ENCODE data around the gene NUBPL.
A peak's percentile ranks its signal among the peaks of the same experiment; 100 is the strongest.

The NUBPL gene, protein sequence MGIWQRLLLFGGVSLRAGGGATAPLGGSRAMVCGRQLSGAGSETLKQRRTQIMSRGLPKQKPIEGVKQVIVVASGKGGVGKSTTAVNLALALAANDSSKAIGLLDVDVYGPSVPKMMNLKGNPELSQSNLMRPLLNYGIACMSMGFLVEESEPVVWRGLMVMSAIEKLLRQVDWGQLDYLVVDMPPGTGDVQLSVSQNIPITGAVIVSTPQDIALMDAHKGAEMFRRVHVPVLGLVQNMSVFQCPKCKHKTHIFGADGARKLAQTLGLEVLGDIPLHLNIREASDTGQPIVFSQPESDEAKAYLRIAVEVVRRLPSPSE

DNA sequence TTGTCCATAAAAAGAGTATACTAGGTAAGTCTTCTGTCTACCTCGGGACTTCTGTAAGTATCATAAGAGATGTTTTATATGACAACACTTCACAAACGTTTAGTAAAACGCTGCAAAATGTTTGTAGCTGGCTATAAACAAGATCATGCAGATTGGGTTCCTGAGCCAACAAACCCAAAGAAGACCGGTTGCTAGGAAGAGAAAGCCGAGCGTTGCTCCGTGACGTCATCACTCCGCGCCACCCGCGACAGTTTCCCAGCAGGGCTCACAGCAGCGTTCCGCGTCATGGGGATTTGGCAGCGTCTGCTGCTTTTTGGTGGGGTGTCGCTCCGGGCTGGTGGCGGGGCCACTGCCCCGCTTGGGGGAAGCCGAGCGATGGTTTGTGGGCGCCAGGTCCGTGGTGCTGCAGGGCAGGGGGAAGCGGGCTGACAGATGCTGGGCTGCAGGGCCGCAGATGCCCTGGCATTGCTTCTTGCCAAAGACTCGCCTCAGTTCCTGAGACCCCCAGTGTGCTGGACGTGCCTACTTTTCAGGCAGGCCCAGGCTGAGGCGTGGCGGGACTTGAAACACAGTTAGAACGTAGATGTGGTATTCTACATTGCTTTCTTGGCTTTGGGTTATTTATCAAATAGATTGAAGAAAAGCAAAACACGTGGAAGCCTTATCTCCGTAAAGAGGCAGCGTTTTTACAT, at the start of gene NUBPL:
TSS of gene NUBPL (plus strand) at position 250 of the 692 bp plus-strand sequence. CDS start at position 286, 36 bp downstream.
- DNase-seq, result peak; percentile 97

- DNase-seq, result no peak
Observed at GRCh38 chr14:31527087-31527486, 34.1 kb upstream of the NUBPL start.

GRCh38 chr14:31527546-31527945, 33.7 kb upstream of the NUBPL start:
- no peak for DNase-seq

DNA sequence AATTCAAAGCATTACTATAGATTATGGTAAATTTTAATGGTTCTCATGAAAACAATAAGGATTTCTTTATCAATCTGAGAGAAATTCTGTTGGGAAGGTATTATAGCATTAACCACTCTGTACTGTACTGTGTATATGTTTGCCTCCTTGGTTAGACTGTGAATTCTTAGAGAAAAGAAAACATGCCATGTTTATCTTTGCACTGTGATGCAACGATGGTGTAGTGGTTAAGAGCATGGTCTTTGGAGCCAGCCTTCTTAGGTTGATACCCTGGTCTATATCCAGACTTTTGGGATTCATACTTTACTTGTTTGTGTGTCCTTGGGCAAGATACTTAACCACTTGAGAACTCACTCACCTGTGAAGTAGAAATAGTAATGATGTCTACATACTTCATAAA, 32.2 kb upstream of the NUBPL start:
- DNase-seq, result no peak

DNA sequence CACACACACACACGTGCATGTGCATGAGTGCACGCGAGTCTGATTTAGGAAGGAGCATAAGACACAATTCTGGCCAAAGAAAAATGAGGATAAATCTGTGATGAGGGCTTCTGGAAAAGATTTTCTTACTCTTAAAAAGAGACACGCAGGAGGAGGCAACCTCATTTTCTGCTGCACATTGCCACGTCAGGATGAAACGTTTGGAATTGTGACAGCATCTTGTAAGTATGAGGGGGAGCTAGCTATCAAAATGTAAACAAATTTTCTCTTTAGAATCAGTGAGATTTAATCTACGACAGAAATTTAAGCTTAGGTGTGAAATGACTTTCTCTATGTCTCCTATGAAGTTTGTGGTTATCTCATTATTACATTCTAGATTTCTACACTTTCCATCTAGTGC, 31.1 kb upstream of the NUBPL start:
- no peak for DNase-seq

DNA sequence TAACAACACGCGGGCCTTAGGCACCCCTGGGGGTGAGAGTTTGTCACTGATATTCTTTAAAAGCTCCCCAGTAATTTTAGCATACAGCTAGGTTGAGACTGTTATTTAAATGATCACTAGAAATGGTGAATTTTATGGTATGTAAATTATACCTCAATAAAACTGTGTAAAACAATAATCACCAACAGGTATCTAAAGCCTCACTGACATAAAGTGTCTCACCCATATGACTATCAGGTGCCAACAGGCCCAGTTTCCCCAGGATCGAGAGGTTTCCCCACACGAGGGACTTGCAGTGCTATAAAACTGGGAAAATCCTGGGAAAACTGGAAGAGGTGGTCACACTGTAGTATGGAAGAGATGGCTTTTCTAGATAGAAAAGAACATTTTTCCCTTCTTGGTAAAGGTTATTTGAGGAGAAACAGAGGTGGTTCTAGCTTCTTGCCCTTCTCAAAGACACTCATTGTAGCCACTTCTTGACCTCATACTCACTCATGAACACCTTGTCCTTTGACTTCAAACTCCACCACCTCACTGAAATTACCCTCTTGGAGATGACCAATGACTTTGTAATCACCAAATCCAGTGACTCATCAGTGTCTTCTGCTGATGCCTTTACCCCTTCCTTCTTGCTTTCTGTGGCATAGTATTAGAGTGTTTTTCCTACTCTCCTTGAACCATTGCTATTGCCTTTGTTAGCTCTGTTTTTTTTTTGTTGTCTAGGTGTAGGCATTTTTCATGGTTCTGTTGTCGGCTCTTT, 24.8 kb upstream of the NUBPL start:
- DNase-seq, result no peak

DNA sequence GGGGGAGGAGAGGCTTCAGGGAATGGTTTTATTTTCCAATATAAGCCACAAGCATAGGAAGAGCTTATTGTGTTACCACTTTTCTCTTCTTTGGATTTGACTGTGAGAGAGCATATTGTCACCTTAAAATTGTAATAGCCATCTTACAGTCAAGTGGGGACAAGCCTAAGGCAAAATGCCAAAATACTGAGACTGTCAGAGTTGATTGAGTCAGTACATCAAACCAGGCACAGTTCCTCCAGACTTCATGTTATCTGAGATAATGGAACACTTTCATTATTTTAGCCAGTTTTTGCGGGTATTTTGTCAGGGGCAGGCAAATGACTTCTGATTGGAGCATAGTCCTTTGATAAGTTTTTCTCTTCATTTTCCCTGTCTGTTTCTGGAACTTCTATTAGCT, 19.5 kb upstream of the NUBPL start:
- DNase-seq, result no peak

GRCh38 chr14:31543969-31544799, 17.0 kb upstream of the NUBPL start:
- no peak for DNase-seq

GRCh38 chr14:31544816-31545215, 16.4 kb upstream of the NUBPL start:
- no peak for DNase-seq

DNA sequence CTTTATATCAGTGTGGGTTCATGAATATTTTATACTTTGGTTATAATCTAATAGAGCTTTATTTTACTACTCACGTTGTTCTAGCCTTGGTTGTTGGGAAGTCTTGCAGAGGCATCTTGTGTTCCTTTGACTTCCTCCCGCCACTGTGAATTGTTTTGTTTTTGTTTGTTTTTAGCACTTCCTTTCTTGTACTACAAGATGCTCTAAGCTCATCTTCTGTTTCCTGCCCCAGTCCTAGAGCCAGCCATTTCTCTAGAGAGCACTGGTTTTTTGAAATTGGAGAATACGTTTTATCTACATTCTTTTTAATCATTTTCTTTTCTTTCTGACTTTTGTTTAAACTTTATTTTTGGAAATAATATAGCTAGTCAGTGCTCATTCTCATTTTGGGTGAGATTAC, 15.9 kb upstream of the NUBPL start:
- no peak for DNase-seq

GRCh38 chr14:31549817-31550216, 11.4 kb upstream of the NUBPL start:
- DNase-seq, result no peak

DNA sequence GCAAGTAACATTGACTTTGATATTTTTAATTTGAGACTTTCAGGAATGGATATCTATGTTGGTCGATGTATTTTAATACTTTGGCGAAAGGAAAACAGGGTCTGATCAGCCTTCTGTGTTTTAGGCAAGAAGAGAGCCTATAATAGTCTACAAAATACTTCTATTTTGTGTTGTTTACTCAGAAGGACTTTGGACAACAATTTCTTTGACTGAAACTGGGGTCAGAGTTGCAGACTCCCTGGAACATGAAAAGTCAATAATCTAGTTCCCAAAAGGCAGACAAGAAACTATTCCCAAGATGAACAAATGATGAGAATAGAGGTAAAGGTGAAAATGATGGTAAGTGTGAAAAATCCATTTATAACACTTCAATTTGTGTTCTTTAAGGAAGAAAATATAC, 10.6 kb upstream of the NUBPL start:
- no peak for DNase-seq

DNA sequence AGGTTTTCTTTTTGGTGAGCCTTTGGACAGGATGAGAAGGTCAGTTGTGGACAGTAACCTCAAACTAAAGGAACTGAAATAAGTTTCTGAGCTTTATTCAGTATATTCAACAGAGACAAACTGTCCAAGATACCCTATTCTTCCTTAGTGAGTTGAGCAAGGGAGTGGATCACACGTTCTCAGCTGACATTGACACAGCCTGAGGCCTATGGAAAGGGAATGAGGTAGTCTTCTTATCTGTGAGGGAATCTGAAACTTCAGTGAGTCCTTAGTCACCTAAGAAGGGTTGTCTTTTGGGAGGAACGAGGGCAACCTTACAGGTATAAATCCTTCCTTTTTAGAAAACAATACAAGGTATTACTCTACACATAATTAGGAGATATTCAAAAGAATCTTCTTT, 5.0 kb upstream of the NUBPL start:
- DNase-seq, result no peak

- DNase-seq, result no peak
Observed at GRCh38 chr14:31559939-31560338, 1.3 kb upstream of the NUBPL start.

DNA sequence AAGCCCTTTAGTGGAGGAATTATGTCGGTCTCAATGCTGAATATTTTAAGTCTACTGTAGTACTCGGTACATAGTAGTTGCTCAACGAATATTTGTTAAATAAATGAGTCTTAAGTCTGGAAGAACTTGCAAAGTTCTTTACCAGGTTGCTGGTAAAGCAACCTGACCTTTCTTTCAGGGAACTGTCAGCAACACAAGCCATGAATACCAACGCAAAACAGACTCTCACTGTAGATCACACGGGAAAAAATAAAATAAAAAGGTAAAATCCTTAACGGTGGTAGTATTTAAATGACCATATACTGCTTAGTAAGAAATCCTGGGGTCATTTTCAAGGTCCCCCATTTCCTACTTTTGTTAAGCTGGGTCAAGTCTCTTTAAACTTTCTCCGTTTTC, 447 bp upstream of the NUBPL start:
- DNase-seq, result no peak

GRCh38 chr14:31564194-31564593, 3.0 kb downstream of the NUBPL start:
- DNase-seq, result no peak

DNA sequence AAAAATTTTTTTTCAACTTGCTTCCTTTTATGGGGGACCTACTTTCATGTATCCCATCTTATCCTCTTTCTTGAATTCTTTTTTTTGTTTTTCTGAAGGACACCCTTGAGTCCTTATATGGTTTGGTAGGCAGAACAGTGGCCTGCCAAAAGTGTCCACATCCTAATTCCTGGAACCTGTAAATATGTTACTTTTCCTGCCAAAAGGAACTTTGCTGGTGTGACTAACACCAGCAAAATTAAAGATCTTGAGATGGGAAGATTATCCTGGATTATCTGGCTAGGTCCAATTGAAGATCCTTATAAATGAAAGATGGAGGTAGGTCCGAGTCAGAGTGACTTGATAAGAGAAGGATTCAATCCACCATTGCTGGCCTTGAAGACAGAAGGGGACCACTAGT, 5.3 kb downstream of the NUBPL start:
- no peak for DNase-seq

- no peak for DNase-seq
Observed at GRCh38 chr14:31567655-31568054, 6.5 kb downstream of the NUBPL start.

DNA sequence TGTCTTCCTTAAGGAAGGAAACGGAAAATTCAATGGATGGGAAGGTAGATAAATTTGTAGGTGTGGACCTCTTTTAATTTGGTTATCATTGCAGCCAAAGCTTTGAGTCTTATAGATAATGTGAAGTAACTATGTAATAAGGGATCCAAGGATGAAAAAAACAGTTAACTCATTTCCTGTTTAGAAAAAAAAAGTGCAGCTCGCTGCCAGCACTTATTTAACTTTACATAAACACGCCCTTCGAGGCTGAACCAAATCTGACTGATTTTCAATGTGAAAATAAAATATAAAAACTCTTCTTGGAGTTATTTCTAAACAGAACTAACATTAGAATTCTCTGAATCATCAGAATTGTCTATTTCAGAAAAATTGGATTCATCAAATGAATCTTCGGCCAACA, 7.0 kb downstream of the NUBPL start:
- DNase-seq, result no peak

DNA sequence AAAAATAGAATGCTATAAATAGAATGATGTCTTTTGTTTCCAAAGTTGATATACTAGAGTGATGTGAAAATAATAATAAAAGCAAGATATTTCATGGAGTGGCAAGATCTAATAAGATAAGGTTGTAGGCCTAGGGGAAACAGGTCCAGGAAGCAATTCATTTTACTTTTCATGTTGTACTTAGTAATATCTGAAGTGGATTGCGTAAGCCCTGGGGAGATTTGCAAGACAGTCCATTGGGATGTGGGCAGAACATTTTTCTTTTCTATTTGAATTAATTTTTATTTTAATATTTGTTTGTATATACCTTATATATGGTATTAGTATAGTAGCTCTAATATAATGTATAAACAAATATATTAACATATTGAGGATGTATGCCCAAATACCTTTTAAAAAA, 7.5 kb downstream of the NUBPL start:
- DNase-seq, result no peak

GRCh38 chr14:31572955-31573354, 11.8 kb downstream of the NUBPL start:
- no peak for DNase-seq

GRCh38 chr14:31576949-31577348, 15.7 kb downstream of the NUBPL start:
- DNase-seq, result no peak

GRCh38 chr14:31578266-31578665, 17.1 kb downstream of the NUBPL start:
- DNase-seq, result no peak
